Caco-2 (cell line): Measurements from ENCODE around the gene MAOA. TPM values are rescaled to one million over a fixed set of nuclear protein-coding genes. Genes with fewer than 3 reads are reported as not detected.

Experiments
- BruUV-seq: library from RNA; stranded (reverse); fragments of 400-500 nt; replicated peaks from 2 replicates; lab custom pipeline; 2021; lab: Mats Ljungman, UMichigan
- CTCF ChIA-PET: fragments of 300-600 bp; sonication (Branson Sonifier 250); formaldehyde crosslinking; loops from one replicate; lab custom pipeline; 2022; ENCODE audit warnings: antibody characterized with exemption; lab: Charles Lee
- POLR2A ChIA-PET: fragments of 300-600 bp; sonication (Branson Sonifier 250); formaldehyde crosslinking; loops from one replicate; lab custom pipeline; 2022; ENCODE audit warnings: antibody characterized with exemption; lab: Charles Lee
- DNase-seq, 2 experiments: peaks; one replicate each; pipeline versions ENCODE4 v3.0.0 to v3.0.0-alpha.2; 2020 to 2022
- H3K27me3 ChIP-seq: replicated peaks from 2 replicates; pipeline ENCODE4 v1.6.0; 2011; ENCODE audit warnings: low read length; ENCODE audit not compliant: control insufficient read depth, insufficient read depth
- H3K36me3 ChIP-seq: 2 replicates; pipeline ENCODE4 v1.5.1; 2011; ENCODE audit warnings: low read length; ENCODE audit not compliant: control insufficient read depth, insufficient read depth
- H3K4me1 ChIP-seq: fragments of 250-450 bp; sonication (Bioruptor Pico); 2 replicates; pipeline ENCODE4 v1.5.1; 2020; ENCODE audit warnings: mild to moderate bottlenecking
- H3K4me3 ChIP-seq: 2 replicates; pipeline ENCODE4 v1.5.1; 2011; ENCODE audit warnings: low read depth, mild to moderate bottlenecking, control low read depth, low read length
- H3K9me3 ChIP-seq: fragments of 250-450 bp; sonication (Bioruptor Pico); 2 replicates; pipeline ENCODE4 v1.5.1; 2020; ENCODE audit warnings: mild to moderate bottlenecking, moderate library complexity
- H3K27ac Mint-ChIP-seq: one replicate; pipeline ENCODE4 v1.8.0; 2022; ENCODE audit warnings: mixed read lengths; ENCODE audit not compliant: unreplicated experiment
- H3K27me3 Mint-ChIP-seq: one replicate; pipeline ENCODE4 v1.8.0; 2022; ENCODE audit warnings: mixed read lengths; ENCODE audit not compliant: insufficient read depth, unreplicated experiment
- H3K36me3 Mint-ChIP-seq: one replicate; pipeline ENCODE4 v1.8.0; 2022; ENCODE audit warnings: mild to moderate bottlenecking, mixed read lengths; ENCODE audit not compliant: insufficient read depth, unreplicated experiment
- H3K4me1 Mint-ChIP-seq: one replicate; pipeline ENCODE4 v1.8.0; 2022; ENCODE audit warnings: low read depth, mixed read lengths; ENCODE audit not compliant: unreplicated experiment
- H3K4me3 Mint-ChIP-seq: one replicate; pipeline ENCODE4 v1.8.0; 2022; ENCODE audit warnings: mild to moderate bottlenecking, moderate library complexity, mixed read lengths; ENCODE audit not compliant: unreplicated experiment
- H3K9me3 Mint-ChIP-seq: one replicate; pipeline ENCODE4 v1.8.0; 2022; ENCODE audit warnings: mixed read lengths; ENCODE audit not compliant: unreplicated experiment
- CTCF ChIP-seq, 2 experiments: fragments of 200-600 bp in 1 of 2; IDR thresholded peaks; 1 replicate in 1 of 2; 2 replicates in 1 of 2; pipeline versions ENCODE4 v1.5.1 to v1.8.0; 2011 to 2022; ENCODE audit warnings: antibody characterized with exemption in 1 of 2, control low read depth in 1 of 2, inconsistent platforms in 1 of 2, low read depth in 1 of 2, low read length in 1 of 2, mild to moderate bottlenecking in 1 of 2, moderate library complexity in 1 of 2; ENCODE audit not compliant: insufficient read depth in 1 of 2, severe bottlenecking in 1 of 2, unreplicated experiment in 1 of 2
- intact Hi-C: fragments of 100-400 bp; cut with micrococcal nuclease; formaldehyde crosslinking; loops from one replicate; pipeline ENCODE4 v1.10.0; 2022; ENCODE audit not compliant: unreplicated experiment
- total RNA-seq: library from RNA; stranded (reverse); gene quantifications from 2 replicates; pipeline ENCODE4 v1.2.3, GENCODE V29; 2022

The MAOA gene
- total RNA-seq, 1 experiment from 2014 or later, result 0.25 TPM

DNA sequence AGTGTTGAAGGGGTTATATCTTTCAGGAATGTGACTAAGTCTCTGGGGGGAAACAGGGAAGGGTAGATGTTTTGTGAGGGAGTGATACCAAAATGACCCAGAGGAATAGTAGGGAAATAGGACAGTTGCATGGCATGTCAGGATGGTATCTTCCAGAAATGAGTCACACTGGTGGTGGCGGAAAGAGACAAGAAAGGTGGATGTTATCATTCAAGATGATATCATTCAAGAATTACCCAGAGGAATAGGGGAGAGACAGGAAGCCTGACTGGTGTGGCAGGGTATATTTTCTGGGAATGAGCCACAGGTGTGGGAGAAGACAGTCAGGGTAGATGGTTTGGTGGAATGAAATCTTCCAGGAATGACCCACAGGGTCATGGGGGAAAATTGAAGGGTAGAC, 61.1 kb downstream of the MAOA start:
- Mint-ChIP-seq H3K27me3 (no peaks in the 10 kb centered on the region), H3K4me3 (no peak overlapping the region), H3K4me1 (no peaks in the 10 kb centered on the region), H3K9me3 (no peaks in the 10 kb centered on the region), H3K36me3 (no peaks in the 10 kb centered on the region), H3K27ac (no peak overlapping the region)
- CTCF ChIA-PET, result no interaction called here
- Histone ChIP-seq H3K4me1 (no peaks in the 10 kb centered on the region), H3K27me3 (no peaks in the 10 kb centered on the region), H3K4me3 (no peak overlapping the region), H3K36me3 (no peaks in the 10 kb centered on the region), H3K9me3 (no peaks in the 10 kb centered on the region)
- DNase-seq, result no peak
- intact Hi-C loops, result no loop called here
- no TSS peak for BruUV-seq
- POLR2A ChIA-PET, result no interaction called here
- TF ChIP-seq CTCF (IDR thresholded peaks at IDR 0.05; ENCODE audit: insufficient read depth in 1 of 2, low read depth in 1 of 2, low read length in 1 of 2, severe bottlenecking in 1 of 2, unreplicated experiment in 1 of 2), result no peak

- POLR2A ChIA-PET, result no interaction called here
- H3K4me1 ChIP-seq, result no peaks in the 10 kb centered on the region
- BruUV-seq, result no TSS peak
- intact Hi-C loops, result no loop called here
- no peaks in the 10 kb centered on the region for H3K27me3 ChIP-seq
- H3K36me3 ChIP-seq, result no peaks in the 10 kb centered on the region
- CTCF ChIA-PET, result no interaction called here
- Mint-ChIP-seq H3K9me3 (no peaks in the 10 kb centered on the region), H3K27me3 (no peaks in the 10 kb centered on the region), H3K27ac (no peak overlapping the region), H3K4me3 (no peak overlapping the region), H3K4me1 (no peaks in the 10 kb centered on the region), H3K36me3 (no peaks in the 10 kb centered on the region)
- H3K9me3 ChIP-seq, result no peaks in the 10 kb centered on the region
- no peak for DNase-seq
- no peak for TF ChIP-seq CTCF (IDR thresholded peaks at IDR 0.05; ENCODE audit: insufficient read depth in 1 of 2, low read depth in 1 of 2, low read length in 1 of 2, severe bottlenecking in 1 of 2, unreplicated experiment in 1 of 2)
- H3K4me3 ChIP-seq, result no peak overlapping the region
Measured at GRCh38 chrX:43718081-43718480, 62.0 kb downstream of the MAOA start.

DNA sequence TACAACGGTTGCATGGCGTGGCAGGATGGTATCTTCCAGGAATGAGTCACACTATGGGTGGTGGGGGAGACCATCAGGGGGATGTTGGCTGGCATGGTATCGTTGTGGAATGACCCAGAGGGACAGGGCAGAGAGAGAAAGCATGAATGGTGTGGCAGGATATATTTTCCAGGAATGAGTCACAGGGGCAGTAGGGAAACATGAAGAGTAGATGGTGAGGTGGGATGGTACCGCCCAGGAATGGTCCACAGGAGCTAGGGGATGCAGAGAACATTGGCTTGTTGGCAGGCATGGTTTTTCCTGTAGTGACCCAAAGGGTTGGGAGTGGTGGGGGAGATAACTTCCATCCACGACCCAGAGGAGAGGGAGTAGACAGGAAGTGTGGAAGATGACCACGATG, 62.4 kb downstream of the MAOA start:
- H3K4me1 Mint-ChIP-seq, result no peaks in the 10 kb centered on the region
- H3K36me3 Mint-ChIP-seq, result no peaks in the 10 kb centered on the region
- no peak for DNase-seq
- CTCF ChIA-PET, result no interaction called here
- H3K9me3 ChIP-seq, result no peaks in the 10 kb centered on the region
- BruUV-seq, result no TSS peak
- no peaks in the 10 kb centered on the region for H3K9me3 Mint-ChIP-seq
- H3K4me3 Mint-ChIP-seq, result no peak overlapping the region
- H3K27ac Mint-ChIP-seq, result no peak overlapping the region
- no peaks in the 10 kb centered on the region for H3K4me1 ChIP-seq
- intact Hi-C loops, result no loop called here
- no peaks in the 10 kb centered on the region for H3K27me3 ChIP-seq
- H3K36me3 ChIP-seq, result no peaks in the 10 kb centered on the region
- H3K27me3 Mint-ChIP-seq, result no peaks in the 10 kb centered on the region
- POLR2A ChIA-PET, result no interaction called here
- TF ChIP-seq CTCF (IDR thresholded peaks at IDR 0.05; ENCODE audit: insufficient read depth in 1 of 2, low read depth in 1 of 2, low read length in 1 of 2, severe bottlenecking in 1 of 2, unreplicated experiment in 1 of 2), result no peak
- no peak overlapping the region for H3K4me3 ChIP-seq
